ENCODE data around the gene CARD9.

CARD9 gene

DNA sequence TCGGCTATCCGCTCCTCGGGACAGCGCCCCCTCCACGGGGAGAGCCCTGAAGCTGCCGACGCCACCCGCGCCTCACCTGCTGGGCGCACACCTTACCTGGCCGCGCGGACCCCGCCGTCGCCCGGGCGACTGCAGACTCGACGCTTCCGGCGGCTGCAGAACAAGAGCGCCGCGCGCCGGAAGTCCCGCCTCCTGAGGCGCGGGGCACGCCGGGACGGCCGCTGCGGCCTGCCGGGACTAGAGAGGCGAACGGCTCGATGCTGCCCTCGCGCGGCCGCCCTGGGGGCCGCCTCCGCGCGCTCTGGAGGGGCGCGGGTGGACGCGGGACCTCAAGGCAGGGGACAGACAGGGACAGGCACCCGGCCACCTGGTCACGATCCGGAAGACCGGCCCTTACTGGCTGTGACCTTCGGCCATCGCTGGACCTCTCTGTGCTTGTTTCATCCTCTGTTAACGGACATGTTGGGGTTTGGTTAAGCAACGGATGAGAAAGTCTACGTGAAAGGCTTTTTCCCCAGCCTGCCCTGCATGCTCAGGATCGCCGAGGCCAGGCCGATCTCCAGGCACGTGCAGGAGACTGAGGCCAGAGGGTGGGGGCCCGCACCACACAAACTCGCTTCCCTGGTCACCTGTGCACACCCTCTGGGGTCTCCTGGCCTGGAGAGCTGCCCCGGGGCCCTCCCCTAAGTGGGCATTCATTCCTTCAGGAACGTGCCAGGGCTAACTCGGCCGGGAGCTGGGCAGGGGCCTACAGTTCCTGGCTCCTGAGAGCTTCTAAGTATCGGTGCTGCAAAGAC, 26.8 kb upstream of the CARD9 start, which contains the start of gene SNAPC4:
TSS of gene SNAPC4 (minus strand) at position 133 of the 797 bp plus-strand sequence. CDS start 1,742 bp downstream, outside the sequence.
- peak; percentile 79 for DNase-seq

GRCh38 chr9:136399176-136400037, 25.9 kb upstream of the CARD9 start:
- DNase-seq: no peak

DNA sequence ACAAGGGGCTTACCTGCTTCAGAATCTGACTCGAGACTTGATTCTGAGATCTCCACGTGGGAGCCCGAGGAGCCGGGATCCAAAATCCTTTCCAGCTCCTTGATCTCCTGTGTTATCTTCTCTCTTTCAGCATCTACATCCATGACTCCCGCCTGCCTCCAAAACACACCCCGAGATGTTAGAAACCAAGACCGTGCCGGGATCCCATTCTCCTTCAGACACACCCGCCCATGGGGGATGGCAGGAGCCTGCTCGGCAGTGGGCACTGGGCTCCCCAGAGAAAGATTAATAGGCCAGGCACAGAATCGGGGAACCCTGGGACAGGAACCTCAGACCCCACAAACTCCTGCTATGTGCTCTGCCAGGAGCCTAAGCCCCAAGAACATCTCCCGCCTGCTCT, 24.8 kb upstream of the CARD9 start:
- DNase-seq: no peak

GRCh38 chr9:136397643-136398042, 24.2 kb upstream of the CARD9 start:
- DNase-seq: no peak

GRCh38 chr9:136396219-136396515, 22.7 kb upstream of the CARD9 start:
- no peak for DNase-seq

GRCh38 chr9:136395345-136396218, 22.1 kb upstream of the CARD9 start:
- no peak for DNase-seq

GRCh38 chr9:136395020-136395340, 21.5 kb upstream of the CARD9 start:
- DNase-seq: no peak

DNA sequence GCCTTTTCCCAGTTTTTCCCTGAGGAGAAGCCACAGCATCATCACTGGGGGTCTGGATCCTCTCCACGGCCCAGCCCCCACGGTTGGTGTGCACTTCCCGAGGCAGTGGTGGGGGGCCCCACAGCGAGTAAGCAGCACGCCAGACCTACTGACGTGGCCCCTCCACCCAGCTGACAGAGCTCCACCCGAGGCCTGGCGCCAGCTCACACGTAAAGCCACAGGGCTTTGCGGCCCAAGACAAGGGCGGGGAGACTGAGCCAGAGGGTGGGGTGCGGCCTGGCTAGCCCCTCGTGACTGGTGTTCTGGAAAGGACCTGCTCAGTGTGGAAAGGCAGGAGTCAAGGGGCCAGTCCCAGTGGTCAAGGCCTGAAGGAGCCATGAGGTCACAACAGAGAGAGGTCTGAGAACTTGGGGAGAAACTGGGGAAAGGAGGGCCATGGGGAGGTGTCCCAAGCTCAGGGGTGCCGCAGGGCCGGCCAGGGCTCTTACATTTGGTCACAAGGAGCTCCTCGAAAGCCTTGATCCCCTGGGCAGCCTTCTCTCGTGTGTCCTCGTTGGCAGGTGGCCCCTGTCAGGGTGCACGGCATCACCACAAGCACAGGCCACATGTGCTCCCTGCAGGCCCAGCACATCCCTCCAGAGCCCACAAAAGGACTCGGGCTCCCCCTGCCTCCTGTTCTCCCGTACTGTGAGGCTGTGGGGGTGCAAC, 21.0 kb upstream of the CARD9 start:
- no peak for DNase-seq

DNA sequence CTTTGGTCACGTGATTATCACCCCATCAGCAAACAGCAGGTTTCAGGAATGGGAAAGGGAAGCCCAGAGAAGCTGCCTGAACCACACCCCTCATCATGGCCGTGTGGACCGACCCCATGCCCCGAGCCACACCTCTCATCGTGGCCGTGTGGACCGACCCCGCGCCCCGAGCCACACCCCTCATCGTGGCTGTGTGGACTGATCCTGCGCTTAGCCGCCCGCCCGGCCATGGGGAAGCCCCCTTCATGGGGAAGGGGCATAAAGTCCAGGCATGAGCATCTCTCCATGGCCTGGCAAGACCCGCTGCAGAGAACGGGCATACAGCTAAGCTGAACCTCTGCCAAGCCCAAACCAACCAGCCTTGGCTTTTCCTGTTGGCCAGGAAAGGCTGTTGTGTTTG, 20.1 kb upstream of the CARD9 start:
- no peak for DNase-seq

GRCh38 chr9:136392538-136393449, 19.3 kb upstream of the CARD9 start:
- DNase-seq: no peak

DNA sequence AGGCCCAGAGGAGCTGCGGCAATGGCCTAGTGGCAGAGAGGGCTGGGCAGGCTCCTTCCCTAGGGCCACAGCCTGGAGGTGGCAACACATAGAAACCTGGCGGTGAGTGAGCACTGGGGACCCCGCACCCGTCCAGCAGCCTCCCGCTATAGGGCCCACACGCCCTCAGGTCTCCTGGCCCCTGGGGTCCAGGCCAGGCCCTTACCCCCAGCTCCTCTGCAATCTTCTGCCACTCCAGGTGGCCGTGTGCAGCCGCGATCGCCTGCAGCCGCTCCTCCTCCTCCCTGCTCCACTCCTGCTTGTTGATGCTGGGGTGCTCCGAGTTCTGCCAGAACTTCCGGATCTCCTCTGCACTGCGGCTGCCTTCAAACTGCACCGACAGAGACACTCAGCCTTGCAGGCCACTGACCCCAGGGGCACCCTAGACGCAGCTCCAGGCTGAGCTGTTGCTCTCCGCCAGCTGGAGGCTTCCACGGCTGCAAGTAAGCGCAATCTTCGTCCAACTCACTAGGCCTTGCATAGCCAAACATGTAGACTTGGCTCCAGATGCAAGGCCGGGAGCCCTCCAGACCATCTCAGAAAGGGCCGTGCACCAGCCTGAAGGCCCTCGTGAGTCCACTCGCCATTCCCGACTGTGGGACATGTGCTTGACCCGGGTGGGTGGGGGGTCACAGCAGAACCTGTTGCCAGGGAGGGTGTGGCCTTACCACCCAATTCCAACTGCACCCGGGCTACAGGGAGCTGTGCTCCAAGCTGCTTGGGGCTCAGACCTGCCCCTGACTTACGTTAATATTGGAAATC, 18.5 kb upstream of the CARD9 start:
- no peak for DNase-seq

DNA sequence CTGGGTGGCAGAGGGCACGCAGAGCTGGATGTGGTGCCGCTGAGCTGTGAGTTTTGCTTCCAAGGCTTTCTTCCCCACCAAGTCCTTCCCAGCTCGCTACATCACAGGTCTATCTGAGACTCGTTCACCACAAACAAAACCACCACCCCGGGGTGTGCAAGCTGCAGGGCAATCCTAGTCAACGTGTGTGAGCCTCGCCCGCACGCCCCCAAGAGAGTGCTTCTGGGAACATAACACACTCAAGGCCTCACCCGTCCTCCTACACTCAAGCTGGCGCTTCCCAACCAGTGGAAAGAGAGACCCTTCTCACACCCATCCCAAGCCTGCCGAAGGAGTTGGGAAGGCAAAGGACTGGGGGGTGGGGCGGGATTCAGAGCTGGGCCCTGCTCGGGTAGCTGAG, 15.9 kb upstream of the CARD9 start:
- DNase-seq: no peak

DNA sequence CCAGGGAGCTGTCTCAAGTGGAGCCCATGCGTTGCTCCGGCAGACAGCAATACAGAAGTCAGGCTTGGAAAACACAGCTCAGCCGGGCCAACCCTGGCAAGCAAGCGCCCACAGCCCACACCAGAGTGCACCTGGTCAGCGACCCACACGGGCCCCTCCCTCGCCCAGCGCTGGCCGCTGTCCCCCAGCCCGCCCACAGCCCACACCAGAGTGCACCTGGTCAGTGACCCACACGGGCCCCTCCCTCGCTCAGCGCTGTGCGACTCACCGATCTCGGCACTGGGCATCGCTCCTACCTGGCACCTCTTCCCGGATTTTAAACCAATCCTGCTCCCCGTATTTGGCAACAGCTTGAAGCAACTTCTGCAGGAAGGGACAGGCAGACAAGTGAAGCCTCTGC, 13.7 kb upstream of the CARD9 start:
- no peak for DNase-seq

DNA sequence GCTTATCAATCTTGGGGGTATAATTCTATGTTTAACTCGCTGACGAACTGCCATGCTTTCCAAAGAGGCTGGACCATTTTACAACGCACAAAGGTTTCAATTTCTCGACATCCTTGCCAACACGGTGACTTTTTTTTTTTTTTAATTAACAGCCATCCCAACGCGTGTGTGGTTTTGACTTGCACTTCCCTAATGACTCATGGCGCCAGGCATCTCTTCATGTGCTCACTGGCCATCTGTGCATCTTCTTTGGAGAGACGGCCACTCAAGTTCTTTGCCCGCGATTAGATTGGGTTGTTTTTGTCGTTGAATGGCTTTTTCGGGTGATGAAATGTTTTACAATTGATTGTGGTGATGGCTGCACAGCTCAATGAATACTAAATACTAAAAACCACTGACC, 12.5 kb upstream of the CARD9 start:
- DNase-seq: no peak

DNA sequence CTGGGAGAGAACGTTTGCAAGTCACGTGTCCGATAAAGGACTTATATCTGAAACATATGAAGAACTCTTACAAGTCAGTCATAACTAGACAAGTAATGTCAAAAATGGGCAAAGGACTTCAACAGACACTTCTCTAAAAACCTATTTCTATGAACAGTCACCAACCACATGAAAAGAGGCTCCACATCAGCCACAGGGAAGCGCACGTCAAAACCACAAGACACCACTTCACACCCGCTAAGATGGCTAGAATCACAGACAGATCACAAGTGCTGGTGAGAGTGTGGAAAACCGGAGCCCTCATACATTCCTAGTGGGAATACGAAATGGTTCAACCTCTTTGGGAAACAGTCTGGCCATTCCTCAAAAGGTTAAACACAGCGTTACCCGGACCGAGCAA, 11.5 kb upstream of the CARD9 start:
- no peak for DNase-seq

GRCh38 chr9:136383436-136383835, 10.0 kb upstream of the CARD9 start:
- no peak for DNase-seq

DNA sequence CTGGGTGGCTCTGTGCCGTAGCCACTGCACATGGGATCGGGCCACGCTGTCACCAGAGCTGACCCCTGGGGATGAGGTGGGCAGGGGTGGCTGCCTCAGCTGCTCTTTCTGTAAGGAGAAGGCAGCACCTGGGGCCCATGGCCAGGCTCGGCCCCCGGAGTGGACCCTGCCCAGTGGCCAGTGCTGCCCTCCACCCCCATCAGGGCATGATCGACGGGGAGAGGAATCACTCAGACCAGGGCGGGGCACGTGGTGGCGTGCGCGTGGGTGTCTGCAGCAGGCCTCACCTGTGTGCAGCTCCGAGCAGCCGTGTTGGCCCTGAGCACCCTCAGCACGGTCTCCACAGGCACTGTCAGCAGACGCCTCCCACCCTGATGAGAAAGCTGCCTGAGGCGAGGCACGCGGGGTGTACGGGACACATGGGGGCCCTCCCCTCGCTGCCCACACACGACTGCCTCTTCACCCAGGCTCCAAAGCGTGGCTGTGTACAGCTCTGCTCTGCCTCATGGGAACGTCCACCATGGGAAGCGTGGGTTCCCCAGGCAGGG, 8.6 kb upstream of the CARD9 start:
- DNase-seq: no peak

GRCh38 chr9:136381311-136381710, 7.8 kb upstream of the CARD9 start:
- DNase-seq: no peak

DNA sequence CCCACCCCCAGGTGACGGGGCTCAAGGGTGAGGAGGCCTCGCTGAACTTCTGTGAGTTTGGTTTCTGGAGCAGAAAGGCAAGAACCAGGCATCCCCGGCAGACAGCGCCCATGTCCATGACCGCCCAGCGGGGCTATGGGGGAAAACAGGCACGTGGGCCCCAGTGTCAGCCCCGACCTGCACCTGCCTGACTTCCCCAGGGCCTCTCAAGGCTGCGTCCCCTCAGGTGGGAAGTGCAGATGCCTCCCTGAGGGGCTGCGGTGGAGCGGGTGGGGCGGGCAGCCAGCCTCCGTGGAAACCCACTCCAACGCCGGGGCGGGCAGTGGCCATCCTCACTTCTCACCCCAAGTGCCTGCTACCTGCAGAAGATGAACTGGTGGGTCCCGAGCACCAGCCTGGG, 6.9 kb upstream of the CARD9 start:
- DNase-seq: no peak

DNA sequence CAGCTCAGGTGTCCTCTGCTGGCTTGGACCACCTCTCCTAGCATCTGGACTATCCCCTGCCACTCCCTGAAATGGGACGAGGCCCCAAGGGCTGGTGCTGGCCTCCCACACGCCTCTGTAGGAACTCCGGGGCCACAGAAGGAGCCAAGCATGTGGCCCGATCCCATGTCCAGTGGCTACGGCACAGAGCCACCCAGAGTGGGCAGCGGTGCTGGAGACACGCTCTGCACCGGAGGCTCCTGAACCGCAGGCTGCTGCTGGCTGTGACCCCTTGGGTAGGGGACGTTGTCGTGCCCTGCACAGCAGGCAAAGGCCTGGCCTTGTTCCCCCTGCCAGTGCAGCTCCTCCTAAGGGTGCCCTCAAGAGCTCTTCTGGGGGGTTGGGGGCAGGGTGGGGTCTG, 6.4 kb upstream of the CARD9 start:
- DNase-seq: no peak

DNA sequence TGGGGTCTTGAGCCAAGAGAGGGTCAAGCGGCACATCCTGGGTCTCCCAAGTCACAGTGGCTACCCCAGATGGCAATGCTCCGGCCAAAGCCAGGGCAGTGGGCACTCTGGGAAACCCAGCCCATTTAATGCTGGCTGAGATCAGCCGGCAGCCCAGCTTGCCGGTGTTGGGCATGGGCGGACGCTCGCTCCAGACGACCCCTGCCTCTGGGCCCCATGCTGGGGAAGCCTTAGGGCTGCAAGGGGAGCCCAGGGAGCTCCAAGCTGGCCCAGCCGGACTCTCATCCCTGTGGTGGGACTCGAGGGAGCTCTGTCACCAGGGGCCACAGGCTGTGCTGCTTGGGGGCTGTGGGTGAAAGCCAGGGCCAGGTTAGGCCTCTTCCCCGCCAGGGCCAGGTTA, 5.9 kb upstream of the CARD9 start:
- DNase-seq: no peak
